Measurements from ENCODE around the gene FAM163A. TPM values are rescaled to one million over a fixed set of nuclear protein-coding genes. Genes with fewer than 3 reads are reported as not detected.

FAM163A gene
- total RNA-seq, 1 experiment from 2014 or later = not detected

GRCh38 chr1:179794146-179794545 lies 51.1 kb downstream of the FAM163A start:
- BruUV-seq (replicated peaks) = no TSS peak
- CTCF ChIA-PET = no interaction called here
- Histone ChIP-seq H3K9me2 (ENCODE audit: insufficient read depth) (no peaks in the 10 kb centered on the region), H3K4me3 (replicated peaks in 1 of 2; ENCODE audit: low read depth in 1 of 2, low read length in 2 of 2) (no peak overlapping the region), H2AFZ (ENCODE audit: low read depth, low read length, poor library complexity, severe bottlenecking) (no peak overlapping the region), H3K4me2 (ENCODE audit: low read length) (no peak overlapping the region), H3K27ac (ENCODE audit: low read depth, low read length) (no peak overlapping the region), H3K9ac (ENCODE audit: low read length) (no peak overlapping the region), H3K9me3 (ENCODE audit: control insufficient read depth in 1 of 2, insufficient read depth in 1 of 2, low read depth in 1 of 2, low read length in 2 of 2) (no peaks in the 10 kb centered on the region), H3K79me2 (ENCODE audit: insufficient read depth, low read length) (no peaks in the 10 kb centered on the region), H3K36me3 (ENCODE audit: control insufficient read depth in 1 of 2, insufficient read depth in 2 of 2, low read length in 2 of 2) (no peaks in the 10 kb centered on the region), H3K4me1 (ENCODE audit: control insufficient read depth in 1 of 2, insufficient read depth in 2 of 2, low read length in 2 of 2) (no peaks in the 10 kb centered on the region), H3K27me3 (ENCODE audit: insufficient read depth, low read length) (no peaks in the 10 kb centered on the region), H4K20me1 (ENCODE audit: insufficient read depth) (no peaks in the 10 kb centered on the region)
- intact Hi-C loops (cut with micrococcal nuclease) = no loop called here
- no peak for TF ChIP-seq FOSL1 (IDR thresholded peaks at IDR 0.05; ENCODE audit: low read depth)
- no peak for TF ChIP-seq POLR2AphosphoS5 (IDR thresholded peaks at IDR 0.05; ENCODE audit: low read depth, low read length)
- no peak for TF ChIP-seq CEBPB (IDR thresholded peaks at IDR 0.05; ENCODE audit: low read depth)
- no peak for TF ChIP-seq RAD21 (IDR thresholded peaks at IDR 0.05; ENCODE audit: low read depth)
- TF ChIP-seq CBX3 (IDR thresholded peaks at IDR 0.05; ENCODE audit: low read depth) = no peak
- no peak for TF ChIP-seq EZH2 (IDR thresholded peaks at IDR 0.05)
- no peak for TF ChIP-seq SRF (IDR thresholded peaks at IDR 0.05; ENCODE audit: low read depth)
- no peak for TF ChIP-seq JUND (IDR thresholded peaks at IDR 0.05)
- POLR2A ChIA-PET = no interaction called here
- DNase-seq (ENCODE audit: low read depth, low spot score) (no peak), ATAC-seq (no peak)
- RAD21 ChIA-PET (ENCODE audit: low non-redundant PET in 1 of 2, low total read pairs in 2 of 2, uncharacterized antibody in 2 of 2, unreplicated experiment in 2 of 2) = no interaction called here

GRCh38 chr1:179794669-179795068 lies 51.6 kb downstream of the FAM163A start:
- no peaks in the 10 kb centered on the region for H3K36me3 ChIP-seq (ENCODE audit: control insufficient read depth in 1 of 2, insufficient read depth in 2 of 2, low read length in 2 of 2)
- no peaks in the 10 kb centered on the region for H4K20me1 ChIP-seq (ENCODE audit: insufficient read depth)
- no TSS peak for BruUV-seq (replicated peaks)
- no peaks in the 10 kb centered on the region for H3K9me2 ChIP-seq (ENCODE audit: insufficient read depth)
- H3K4me1 ChIP-seq (ENCODE audit: control insufficient read depth in 1 of 2, insufficient read depth in 2 of 2, low read length in 2 of 2) = no peaks in the 10 kb centered on the region
- DNase-seq (ENCODE audit: low read depth, low spot score) (no peak), ATAC-seq (no peak)
- H3K4me3 ChIP-seq (replicated peaks in 1 of 2; ENCODE audit: low read depth in 1 of 2, low read length in 2 of 2) = no peak overlapping the region
- H3K9me3 ChIP-seq (ENCODE audit: control insufficient read depth in 1 of 2, insufficient read depth in 1 of 2, low read depth in 1 of 2, low read length in 2 of 2) = no peaks in the 10 kb centered on the region
- POLR2A ChIA-PET = no interaction called here
- CTCF ChIA-PET = no interaction called here
- no peak overlapping the region for H2AFZ ChIP-seq (ENCODE audit: low read depth, low read length, poor library complexity, severe bottlenecking)
- intact Hi-C loops (cut with micrococcal nuclease) = no loop called here
- H3K79me2 ChIP-seq (ENCODE audit: insufficient read depth, low read length) = no peaks in the 10 kb centered on the region
- RAD21 ChIA-PET (ENCODE audit: low non-redundant PET in 1 of 2, low total read pairs in 2 of 2, uncharacterized antibody in 2 of 2, unreplicated experiment in 2 of 2) = no interaction called here
- no peak overlapping the region for H3K4me2 ChIP-seq (ENCODE audit: low read length)
- H3K9ac ChIP-seq (ENCODE audit: low read length) = no peak overlapping the region
- H3K27me3 ChIP-seq (ENCODE audit: insufficient read depth, low read length) = no peaks in the 10 kb centered on the region
- H3K27ac ChIP-seq (ENCODE audit: low read depth, low read length) = no peak overlapping the region
- TF ChIP-seq CBX3 (IDR thresholded peaks at IDR 0.05; ENCODE audit: low read depth) = no peak
- TF ChIP-seq YY1 (IDR thresholded peaks at IDR 0.05; ENCODE audit: extremely low read depth, insufficient replicate concordance, low read depth, low read length) = no peak
- TF ChIP-seq EZH2phosphoT487 (IDR thresholded peaks at IDR 0.05; ENCODE audit: borderline replicate concordance) = no peak
- TF ChIP-seq ELF1 (IDR thresholded peaks at IDR 0.05; ENCODE audit: borderline replicate concordance, low read depth) = no peak
- no peak for TF ChIP-seq EGR1 (IDR thresholded peaks at IDR 0.05; ENCODE audit: low read depth)
- no peak for TF ChIP-seq TCF7L2 (IDR thresholded peaks at IDR 0.05; ENCODE audit: borderline replicate concordance, extremely low read depth, insufficient read depth, insufficient read length)
- TF ChIP-seq FOSL1 (IDR thresholded peaks at IDR 0.05; ENCODE audit: low read depth) = no peak
- no peak for TF ChIP-seq SIN3A (IDR thresholded peaks at IDR 0.05; ENCODE audit: low read depth)
- no peak for TF ChIP-seq SRF (IDR thresholded peaks at IDR 0.05; ENCODE audit: low read depth)
- TF ChIP-seq ATF3 (IDR thresholded peaks at IDR 0.05) = no peak
- TF ChIP-seq RAD21 (IDR thresholded peaks at IDR 0.05; ENCODE audit: low read depth) = no peak
- no peak for TF ChIP-seq CTCF (IDR thresholded peaks at IDR 0.05 in 2 of 3, conservative IDR thresholded peaks at IDR 0.05 in 1 of 3; ENCODE audit: borderline replicate concordance in 1 of 3, insufficient read depth in 1 of 3, low read depth in 2 of 3, low read length in 2 of 3)
- TF ChIP-seq ZBTB33 (IDR thresholded peaks at IDR 0.05; ENCODE audit: extremely low read depth, insufficient replicate concordance, low read length) = no peak
- TF ChIP-seq EZH2 (IDR thresholded peaks at IDR 0.05) = no peak
- TF ChIP-seq CEBPB (IDR thresholded peaks at IDR 0.05; ENCODE audit: low read depth) = no peak
- TF ChIP-seq JUND (IDR thresholded peaks at IDR 0.05) = no peak
- no peak for TF ChIP-seq SP1 (IDR thresholded peaks at IDR 0.05; ENCODE audit: low read depth)
- no peak for TF ChIP-seq ZFX (IDR thresholded peaks at IDR 0.05)
